Fibroblast of mammary gland (primary cell): ENCODE results near the gene CRNN.

Experiments
- DNase-seq: peaks from one replicate; pipeline ENCODE4 v3.0.0-alpha.2; 2010; ENCODE audit warnings: low read depth
- H3K4me3 ChIP-seq: 2 replicates; pipeline ENCODE4 v1.5.1; 2011; ENCODE audit warnings: low read depth, mild to moderate bottlenecking, low read length, moderate library complexity; ENCODE audit not compliant: control insufficient read depth
- TF ChIP-seq, protein P1 (sequence below): conservative IDR thresholded peaks from 2 replicates; pipeline ENCODE4 v1.5.1; 2011; ENCODE audit warnings: low read depth, low read length, inconsistent platforms; ENCODE audit not compliant: control insufficient read depth, insufficient read depth

CRNN gene

DNA sequence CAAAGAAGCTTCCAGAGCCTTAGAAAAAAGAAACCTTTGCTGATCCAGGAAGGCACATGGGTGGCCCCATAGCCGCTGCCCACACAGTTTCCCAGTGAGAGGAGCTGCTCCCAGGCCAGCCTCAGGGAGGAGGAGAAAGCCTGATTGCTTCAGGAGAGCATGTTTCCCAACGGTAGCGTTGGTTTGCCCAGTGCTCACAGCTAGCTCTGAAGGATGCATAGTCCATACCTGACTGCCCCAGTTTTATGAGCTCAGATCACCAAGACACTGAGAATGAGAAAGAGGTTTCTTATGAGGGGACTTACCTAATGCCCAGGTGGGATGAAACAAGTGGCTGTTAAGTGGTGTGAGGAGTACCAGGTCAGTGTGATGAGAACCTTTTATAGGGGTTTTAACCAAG, at the start of gene CRNN:
CRNN (minus strand) TSS at position 355 of the 400 bp plus-strand sequence. CDS start 2,030 bp downstream, outside the sequence.
- TF ChIP-seq, protein P1, sequence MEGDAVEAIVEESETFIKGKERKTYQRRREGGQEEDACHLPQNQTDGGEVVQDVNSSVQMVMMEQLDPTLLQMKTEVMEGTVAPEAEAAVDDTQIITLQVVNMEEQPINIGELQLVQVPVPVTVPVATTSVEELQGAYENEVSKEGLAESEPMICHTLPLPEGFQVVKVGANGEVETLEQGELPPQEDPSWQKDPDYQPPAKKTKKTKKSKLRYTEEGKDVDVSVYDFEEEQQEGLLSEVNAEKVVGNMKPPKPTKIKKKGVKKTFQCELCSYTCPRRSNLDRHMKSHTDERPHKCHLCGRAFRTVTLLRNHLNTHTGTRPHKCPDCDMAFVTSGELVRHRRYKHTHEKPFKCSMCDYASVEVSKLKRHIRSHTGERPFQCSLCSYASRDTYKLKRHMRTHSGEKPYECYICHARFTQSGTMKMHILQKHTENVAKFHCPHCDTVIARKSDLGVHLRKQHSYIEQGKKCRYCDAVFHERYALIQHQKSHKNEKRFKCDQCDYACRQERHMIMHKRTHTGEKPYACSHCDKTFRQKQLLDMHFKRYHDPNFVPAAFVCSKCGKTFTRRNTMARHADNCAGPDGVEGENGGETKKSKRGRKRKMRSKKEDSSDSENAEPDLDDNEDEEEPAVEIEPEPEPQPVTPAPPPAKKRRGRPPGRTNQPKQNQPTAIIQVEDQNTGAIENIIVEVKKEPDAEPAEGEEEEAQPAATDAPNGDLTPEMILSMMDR, result no peak
- H3K4me3 ChIP-seq, result no peak within 1 kb of the TSS
- DNase-seq, result no peak

DNA sequence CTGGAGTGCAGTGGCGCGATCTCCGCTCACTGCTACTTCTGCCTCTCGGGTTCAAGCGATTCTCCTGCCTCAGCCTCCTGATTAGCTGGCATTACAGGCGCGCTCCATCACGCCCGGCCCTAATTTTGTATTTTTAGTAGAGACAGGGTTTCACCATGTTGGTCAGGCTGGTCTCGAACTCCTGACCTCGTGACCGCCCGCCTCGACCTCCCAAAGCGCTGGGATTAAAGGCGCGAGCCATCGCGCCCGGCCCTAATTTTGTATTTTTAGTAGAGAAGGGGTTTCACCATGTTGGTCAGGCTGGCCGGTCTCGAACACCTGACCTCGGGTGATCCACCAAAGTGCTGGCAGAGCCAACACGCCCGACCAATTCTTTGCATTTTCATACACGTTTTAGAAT, 48.6 kb upstream of the CRNN start:
- TF ChIP-seq, protein P1, result no peak
- H3K4me3 ChIP-seq, result no peak overlapping the region
- no peak for DNase-seq

DNA sequence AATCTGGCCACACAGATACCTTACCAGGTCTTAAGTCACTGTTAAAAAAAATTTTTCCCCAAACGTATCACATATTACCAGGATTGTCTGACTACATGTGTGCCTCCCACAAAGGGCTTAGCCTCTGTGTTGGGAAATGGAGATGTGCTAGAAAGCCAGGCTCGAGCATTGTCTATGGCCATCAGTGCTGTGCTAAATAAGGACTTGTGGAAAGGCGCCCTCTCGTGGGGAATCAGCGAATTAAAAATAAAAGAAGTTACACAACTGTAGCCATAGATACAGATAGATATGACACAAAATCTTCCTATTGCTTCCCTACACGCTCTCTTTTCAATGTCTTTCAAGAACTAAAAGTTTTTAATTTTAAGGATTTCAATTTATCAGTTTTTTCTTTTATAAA, 47.5 kb upstream of the CRNN start:
- TF ChIP-seq, protein P1, result peak; percentile 70
- H3K4me3 ChIP-seq, result no peak overlapping the region
- peak; percentile 71 for DNase-seq

DNA sequence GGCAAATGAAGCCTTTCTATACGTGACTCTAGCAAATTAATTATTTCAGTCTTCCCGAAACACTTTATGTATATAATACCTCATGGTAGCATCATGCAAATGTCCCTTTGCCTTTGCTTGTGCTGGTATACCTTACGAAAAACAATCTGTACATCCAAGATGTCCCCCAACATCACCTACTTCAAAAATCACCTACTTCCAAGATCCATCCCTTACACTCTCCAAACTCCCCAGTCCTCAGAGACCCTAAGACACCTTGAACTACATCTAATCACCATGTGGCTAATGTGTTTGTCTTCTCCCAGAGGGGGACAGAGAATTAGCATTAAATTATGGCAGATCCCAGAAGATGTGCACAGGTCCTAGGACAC, 46.5 kb upstream of the CRNN start:
- TF ChIP-seq, protein P1, result no peak
- no peak overlapping the region for H3K4me3 ChIP-seq
- DNase-seq, result no peak

DNA sequence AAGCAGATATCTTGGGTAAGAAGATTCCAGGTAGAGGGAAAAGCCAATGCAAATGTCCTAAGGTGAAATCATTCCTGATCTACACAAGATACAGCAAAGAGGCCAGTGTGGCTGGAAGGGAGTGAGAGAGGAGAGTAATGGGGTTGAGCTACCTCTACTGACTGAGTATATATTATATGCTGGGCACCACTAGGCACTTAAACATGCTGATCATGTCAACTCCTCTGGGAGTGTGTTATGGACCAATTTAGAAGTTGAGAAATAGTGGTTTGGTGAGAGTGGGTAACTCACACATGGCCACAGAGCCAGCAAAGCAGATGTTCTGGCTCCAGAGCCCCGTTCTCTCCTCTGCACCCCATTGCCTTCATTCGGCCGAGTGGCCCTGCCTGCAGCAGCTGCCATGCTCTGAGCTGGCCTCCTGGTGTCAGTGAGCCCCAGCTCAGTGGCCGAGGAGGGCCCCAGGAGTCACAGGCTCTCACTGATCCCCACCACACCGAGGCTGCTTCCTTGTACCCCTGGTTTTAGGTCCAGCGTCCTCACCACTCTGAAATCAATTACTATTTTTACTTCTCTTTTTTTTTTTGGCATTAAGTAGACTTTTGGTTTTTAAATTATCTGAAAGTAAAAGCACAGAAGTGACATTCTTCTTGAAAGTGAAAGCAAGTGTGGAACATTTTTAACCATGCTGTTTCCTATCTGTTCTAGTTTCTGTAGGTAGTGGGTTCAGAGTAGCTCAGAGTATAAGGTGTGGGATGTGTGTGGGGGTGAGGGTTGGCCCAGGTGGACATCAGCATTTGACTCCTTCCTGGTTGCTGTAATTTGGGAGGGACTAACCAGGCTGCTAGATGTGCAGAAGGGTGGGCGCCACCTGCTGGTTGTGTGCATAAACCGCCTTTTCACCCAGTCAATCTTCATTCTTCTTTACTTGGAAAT, 45.8 kb upstream of the CRNN start:
- DNase-seq, result peak; percentile 67
- TF ChIP-seq, protein P1, result peak; percentile 91
- H3K4me3 ChIP-seq, result no peak overlapping the region

DNA sequence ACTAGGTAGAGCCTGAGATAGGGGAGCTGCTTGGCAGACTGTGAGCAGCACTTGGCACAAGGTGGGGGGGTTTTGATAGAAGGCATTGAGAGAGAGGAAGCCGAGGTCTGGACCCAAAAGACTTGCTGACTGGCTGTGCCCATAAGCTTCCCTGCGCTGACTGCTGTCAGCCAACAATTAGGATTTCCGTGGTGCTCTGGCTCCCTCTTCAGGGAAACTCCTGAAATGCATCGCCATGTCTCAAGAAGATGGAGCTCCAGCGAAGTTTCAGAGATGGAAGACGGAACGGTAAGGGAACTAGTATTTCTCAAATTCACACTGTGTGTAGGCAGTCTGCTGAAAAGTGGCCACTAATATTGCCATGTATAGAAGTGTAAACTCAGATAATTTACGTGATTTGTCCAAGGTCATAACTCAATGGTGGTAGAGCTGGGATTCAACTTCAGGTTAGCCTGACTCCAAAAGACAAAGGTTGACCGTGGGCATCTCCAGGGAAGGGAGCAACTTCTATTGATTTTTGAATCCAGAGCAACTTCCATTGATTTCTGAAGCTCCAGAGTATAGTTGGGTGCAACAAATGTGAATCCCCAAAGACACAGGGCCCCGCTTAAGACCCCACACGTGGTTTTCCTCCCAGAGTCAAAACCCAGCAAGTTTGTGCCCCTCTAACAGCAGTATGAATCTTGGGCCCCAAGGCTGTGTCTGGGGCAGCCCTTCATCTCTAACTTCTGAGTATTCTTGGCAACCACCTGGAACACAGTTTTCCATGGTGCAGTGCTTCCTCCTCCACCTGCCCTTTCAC, 44.5 kb upstream of the CRNN start:
- peak; percentile 76 for DNase-seq
- no peak overlapping the region for H3K4me3 ChIP-seq
- TF ChIP-seq, protein P1, result peak; percentile 88
